Measurements from ENCODE around the gene TCF4. TPM values are rescaled to one million over a fixed set of nuclear protein-coding genes. Genes with fewer than 3 reads are reported as not detected.

TCF4 gene
- total RNA-seq, 1 donor from 2014 or later = 77.3 TPM

DNA sequence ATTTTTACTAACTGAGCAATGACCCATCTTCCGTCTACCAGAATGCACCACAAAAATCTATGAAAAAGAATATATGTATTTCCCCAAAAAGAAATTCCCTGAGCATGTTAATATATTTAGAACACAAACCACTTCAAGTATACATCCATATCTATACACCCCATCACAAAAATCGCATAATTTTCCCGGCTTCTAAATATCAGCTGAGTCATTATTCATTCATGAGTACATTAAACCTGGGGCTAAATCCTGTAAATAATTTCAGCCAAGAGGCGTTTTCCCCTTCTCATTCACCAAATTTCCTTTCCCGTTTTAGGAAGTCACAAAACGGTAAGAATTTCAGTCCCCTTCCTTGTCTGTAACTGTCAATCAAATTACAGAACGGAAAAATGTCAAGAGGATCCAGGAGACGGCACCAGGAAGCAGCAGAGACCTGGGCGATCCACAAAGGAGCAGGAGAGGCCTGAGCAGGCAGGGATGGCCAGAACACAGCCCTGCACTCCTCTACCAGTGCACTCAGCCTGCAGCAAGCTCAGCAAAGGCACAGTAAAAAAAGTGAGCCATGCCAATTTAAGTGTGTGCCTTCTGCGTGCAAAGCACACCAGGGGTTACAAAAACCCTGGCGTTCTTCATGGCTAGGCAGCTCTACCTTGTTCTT, 300.7 kb downstream of the TCF4 start:
- peak overlapping the region; percentile 26 for H3K4me3 Mint-ChIP-seq (ENCODE audit: unreplicated experiment)
- DNase-seq (ENCODE audit: extremely low spot score, unreplicated experiment) = no peak

DNA sequence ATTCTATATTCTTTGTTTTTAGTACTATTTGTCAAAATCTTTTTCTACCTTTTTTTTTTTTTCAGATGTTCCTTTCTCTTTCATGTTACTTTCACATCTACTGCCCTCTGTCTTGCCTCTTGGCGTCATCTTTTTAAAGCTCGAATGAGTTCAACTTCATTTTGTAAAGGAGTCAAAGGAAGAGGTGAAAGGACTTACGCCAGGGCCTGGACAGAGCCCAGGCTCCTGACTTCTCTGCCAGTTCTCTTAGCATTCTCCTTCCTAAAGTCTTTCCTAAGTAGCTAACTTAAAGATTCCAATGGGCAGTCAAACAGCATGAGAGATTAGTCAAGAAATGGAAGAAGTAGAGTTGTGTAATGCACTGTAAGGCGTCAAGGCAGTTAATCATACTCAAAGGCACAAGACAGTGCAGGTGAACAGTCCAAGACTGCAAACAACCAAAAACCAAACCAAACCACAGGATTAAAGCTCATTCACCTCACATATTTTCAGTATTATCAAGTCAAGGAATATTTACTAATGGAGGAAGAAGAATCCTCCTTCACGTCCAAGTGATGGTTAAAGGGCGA, 301.7 kb downstream of the TCF4 start:
- Mint-ChIP-seq H3K36me3 (ENCODE audit: unreplicated experiment) (no peaks in the 10 kb centered on the region), H3K27me3 (ENCODE audit: unreplicated experiment) (no peaks in the 10 kb centered on the region), H3K4me3 (ENCODE audit: unreplicated experiment) (no peak overlapping the region), H3K9me3 (ENCODE audit: unreplicated experiment) (no peaks in the 10 kb centered on the region), H3K27ac (ENCODE audit: unreplicated experiment) (no peak overlapping the region), H3K4me1 (ENCODE audit: unreplicated experiment) (peaks cover 32% of the 10 kb centered on the region)
- TF ChIP-seq, protein P1, sequence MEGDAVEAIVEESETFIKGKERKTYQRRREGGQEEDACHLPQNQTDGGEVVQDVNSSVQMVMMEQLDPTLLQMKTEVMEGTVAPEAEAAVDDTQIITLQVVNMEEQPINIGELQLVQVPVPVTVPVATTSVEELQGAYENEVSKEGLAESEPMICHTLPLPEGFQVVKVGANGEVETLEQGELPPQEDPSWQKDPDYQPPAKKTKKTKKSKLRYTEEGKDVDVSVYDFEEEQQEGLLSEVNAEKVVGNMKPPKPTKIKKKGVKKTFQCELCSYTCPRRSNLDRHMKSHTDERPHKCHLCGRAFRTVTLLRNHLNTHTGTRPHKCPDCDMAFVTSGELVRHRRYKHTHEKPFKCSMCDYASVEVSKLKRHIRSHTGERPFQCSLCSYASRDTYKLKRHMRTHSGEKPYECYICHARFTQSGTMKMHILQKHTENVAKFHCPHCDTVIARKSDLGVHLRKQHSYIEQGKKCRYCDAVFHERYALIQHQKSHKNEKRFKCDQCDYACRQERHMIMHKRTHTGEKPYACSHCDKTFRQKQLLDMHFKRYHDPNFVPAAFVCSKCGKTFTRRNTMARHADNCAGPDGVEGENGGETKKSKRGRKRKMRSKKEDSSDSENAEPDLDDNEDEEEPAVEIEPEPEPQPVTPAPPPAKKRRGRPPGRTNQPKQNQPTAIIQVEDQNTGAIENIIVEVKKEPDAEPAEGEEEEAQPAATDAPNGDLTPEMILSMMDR (IDR thresholded peaks at IDR 0.05) = no peak
- no peak for DNase-seq (ENCODE audit: extremely low spot score, unreplicated experiment)

More for the DNA sequence above, 300.7 kb downstream of the TCF4 start:
- Mint-ChIP-seq H3K4me1 (ENCODE audit: unreplicated experiment) (peaks cover 36% of the 10 kb centered on the region), H3K27ac (ENCODE audit: unreplicated experiment) (peak overlapping the region; percentile 79), H3K36me3 (ENCODE audit: unreplicated experiment) (no peaks in the 10 kb centered on the region), H3K9me3 (ENCODE audit: unreplicated experiment) (no peaks in the 10 kb centered on the region), H3K27me3 (ENCODE audit: unreplicated experiment) (no peaks in the 10 kb centered on the region)
- TF ChIP-seq, protein P1 (IDR thresholded peaks at IDR 0.05) = no peak

DNA sequence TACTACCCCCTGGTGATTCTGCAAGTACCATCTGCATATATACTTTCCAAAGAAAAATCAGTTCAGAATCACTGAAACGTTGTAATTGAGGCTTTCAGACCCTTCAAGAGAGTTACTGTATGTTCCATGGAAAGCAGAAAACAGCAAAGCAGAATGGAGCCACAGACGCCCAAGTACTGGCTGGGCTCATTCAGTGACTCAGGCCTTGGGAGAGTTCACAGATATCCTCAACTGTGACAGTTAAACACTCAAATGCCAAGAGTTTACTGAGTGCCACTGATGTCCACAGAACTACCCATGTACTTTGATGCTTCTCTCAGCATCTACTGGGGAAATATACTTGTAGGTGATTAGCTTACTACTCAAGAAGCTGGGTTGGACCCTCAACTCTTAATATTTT, 303.4 kb downstream of the TCF4 start:
- Mint-ChIP-seq H3K9me3 (ENCODE audit: unreplicated experiment) (no peaks in the 10 kb centered on the region), H3K27me3 (ENCODE audit: unreplicated experiment) (no peaks in the 10 kb centered on the region), H3K4me1 (ENCODE audit: unreplicated experiment) (peaks cover 33% of the 10 kb centered on the region), H3K4me3 (ENCODE audit: unreplicated experiment) (no peak overlapping the region), H3K36me3 (ENCODE audit: unreplicated experiment) (no peaks in the 10 kb centered on the region), H3K27ac (ENCODE audit: unreplicated experiment) (no peak overlapping the region)
- no peak for DNase-seq (ENCODE audit: extremely low spot score, unreplicated experiment)
- TF ChIP-seq, protein P1 (IDR thresholded peaks at IDR 0.05) = no peak

DNA sequence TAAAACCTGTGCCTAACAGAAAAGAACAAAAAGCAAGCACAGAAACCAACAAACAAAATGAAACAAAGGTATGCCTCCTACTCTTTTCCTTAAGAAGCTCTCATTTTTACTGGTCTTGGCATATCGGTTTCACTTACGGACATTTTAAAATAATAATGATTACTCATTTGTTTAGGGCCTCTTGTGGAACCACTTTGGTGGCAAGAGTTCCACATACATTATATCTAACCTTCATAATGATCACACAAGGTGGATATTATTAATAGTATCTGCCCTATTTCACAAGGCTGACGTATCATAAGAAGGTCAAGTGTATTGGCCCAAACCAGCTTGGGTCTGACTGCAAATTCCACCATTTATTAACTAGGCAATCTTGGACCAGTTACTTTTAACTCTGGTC, 304.7 kb downstream of the TCF4 start:
- DNase-seq (ENCODE audit: extremely low spot score, unreplicated experiment) = no peak
- TF ChIP-seq, protein P1 (IDR thresholded peaks at IDR 0.05) = no peak
- Mint-ChIP-seq H3K27ac (ENCODE audit: unreplicated experiment) (no peak overlapping the region), H3K36me3 (ENCODE audit: unreplicated experiment) (no peaks in the 10 kb centered on the region), H3K4me1 (ENCODE audit: unreplicated experiment) (peaks cover 34% of the 10 kb centered on the region), H3K4me3 (ENCODE audit: unreplicated experiment) (no peak overlapping the region), H3K27me3 (ENCODE audit: unreplicated experiment) (no peaks in the 10 kb centered on the region), H3K9me3 (ENCODE audit: unreplicated experiment) (no peaks in the 10 kb centered on the region)

DNA sequence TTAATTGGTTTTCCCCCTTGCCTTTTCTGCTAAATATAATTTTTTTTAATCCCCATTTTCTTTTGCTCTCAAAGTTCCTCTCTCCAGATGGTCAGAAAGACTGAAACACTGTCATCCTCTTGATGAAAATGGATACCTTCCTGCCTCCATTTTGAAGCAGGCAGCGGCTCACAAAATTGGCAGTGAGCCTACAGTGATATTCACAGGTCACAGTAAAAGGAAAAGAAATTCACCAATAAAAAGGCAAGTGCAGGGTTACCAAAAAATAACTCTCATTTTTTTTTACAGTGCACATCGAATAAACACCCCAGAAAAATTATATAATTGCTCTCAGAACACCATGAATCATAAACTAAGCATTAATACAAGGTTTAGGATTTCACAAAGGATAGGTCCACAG, 307.5 kb downstream of the TCF4 start:
- Mint-ChIP-seq H3K27me3 (ENCODE audit: unreplicated experiment) (no peaks in the 10 kb centered on the region), H3K4me1 (ENCODE audit: unreplicated experiment) (peaks cover 20% of the 10 kb centered on the region), H3K36me3 (ENCODE audit: unreplicated experiment) (peaks cover 10% of the 10 kb centered on the region), H3K9me3 (ENCODE audit: unreplicated experiment) (no peaks in the 10 kb centered on the region), H3K27ac (ENCODE audit: unreplicated experiment) (peak overlapping the region; percentile 75), H3K4me3 (ENCODE audit: unreplicated experiment) (peak overlapping the region; percentile 23)
- TF ChIP-seq, protein P1 (IDR thresholded peaks at IDR 0.05) = no peak
- no peak for DNase-seq (ENCODE audit: extremely low spot score, unreplicated experiment)

Measured in osteocyte (in vitro differentiated cells).